NT2/D1 (cell line): ENCODE data around the gene EVI2A.

ENCODE experiments used
- SUZ12 ChIP-seq: IDR thresholded peaks from 2 replicates; pipeline ENCODE4 v1.6.1; 2011; ENCODE audit not compliant: insufficient read length, insufficient read depth; ENCODE audit errors: extremely low read depth
- YY1 ChIP-seq: IDR thresholded peaks from 2 replicates; pipeline ENCODE4 v1.6.1; 2011; ENCODE audit not compliant: insufficient read length, insufficient read depth
- ZNF274 ChIP-seq: IDR thresholded peaks from 2 replicates; pipeline ENCODE4 v1.6.1; 2011; ENCODE audit warnings: mild to moderate bottlenecking, low read depth, low read length

- TF ChIP-seq SUZ12 (no peak), YY1 (no peak), ZNF274 (no peak)
These were observed 31.6 kb downstream of the EVI2A start for GRCh38 chr17:31289790-31290189.
